NCI-H2171 treated with DMSO at 0.1 percent for 48 hours (cell line): ENCODE data around the gene PDE4B.
"Not testable (repeated sequence)": the region's sequence is repeated elsewhere in the genome, so short reads cannot be mapped to it uniquely, and the experiment has no call there.

Source experiments
- DNase-seq: peaks from one replicate; lab custom pipeline; 2025; lab: John Stamatoyannopoulos, UW

Gene PDE4B

DNA sequence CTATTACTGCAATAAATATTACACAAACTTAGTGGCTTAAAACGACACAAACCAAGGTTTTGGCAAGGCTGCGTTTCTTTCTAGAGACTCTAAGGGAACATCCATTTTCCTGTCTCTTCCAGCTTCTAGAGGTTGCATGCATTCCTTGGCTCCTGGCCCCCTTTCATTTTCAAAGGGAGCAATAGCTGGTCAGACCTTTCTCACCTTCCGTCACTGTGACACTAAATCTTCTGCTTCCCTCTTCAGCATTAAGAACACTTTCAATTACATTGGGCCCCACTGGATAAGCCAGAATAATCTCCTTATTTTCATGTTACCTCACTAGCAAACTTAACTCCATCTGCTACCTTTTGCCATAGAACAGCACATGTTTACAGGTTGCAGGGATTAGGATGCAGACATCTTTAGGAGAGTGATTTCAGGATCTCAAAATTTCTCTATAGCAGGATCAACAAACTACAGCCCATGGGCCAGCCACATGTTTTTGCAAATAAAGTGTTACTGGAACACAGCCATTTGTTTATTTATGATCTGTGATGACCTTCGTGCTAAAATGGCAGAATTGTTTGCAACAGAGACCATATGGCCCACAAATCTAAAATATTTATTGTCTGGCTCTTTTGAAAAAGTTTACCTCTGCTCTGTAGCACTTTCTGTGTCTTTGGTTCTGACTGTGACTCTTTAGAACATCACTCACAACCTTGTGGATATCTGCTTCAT, 519.7 kb downstream of the PDE4B start:
- DNase-seq = peak; percentile 10

DNA sequence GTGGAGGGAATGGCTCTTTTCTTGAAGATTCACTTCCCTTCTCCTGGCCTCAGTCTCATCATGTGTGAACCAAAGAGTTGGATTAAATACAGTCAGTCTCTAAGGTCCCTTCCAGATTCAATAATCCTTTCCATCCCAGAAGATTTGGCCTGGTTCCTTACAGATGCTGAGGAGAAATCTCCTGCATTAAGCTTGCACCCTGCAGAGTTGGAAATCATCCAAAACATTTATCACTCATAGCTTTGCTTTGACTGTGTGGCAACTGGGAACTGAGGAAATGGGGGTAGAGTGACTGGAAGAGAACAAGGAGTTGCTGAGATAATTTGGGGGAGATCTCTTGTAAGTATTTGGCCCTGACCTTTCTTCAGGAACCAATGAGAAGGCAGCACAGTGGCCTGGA, 520.7 kb downstream of the PDE4B start:
- DNase-seq = no peak

DNA sequence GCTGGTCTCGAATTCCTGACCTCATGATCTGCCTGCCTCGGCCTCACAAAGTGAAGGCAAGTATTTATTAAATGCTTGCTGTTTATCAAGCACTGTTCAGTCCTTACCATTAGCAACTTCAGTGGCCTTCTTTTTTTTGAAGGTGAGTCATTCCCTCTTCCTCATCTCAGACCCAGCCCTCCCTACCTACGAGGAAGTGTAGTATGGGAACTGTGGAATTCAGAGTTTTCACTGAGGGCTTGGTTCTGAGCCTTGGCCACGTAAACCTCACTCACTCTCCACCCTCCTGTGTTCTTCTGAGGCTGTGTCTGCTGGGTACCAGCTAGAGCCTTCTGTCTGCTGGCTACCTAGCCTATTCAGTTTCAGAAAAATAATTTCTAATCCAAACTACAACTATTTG, 523.0 kb downstream of the PDE4B start:
- DNase-seq = no peak

DNA sequence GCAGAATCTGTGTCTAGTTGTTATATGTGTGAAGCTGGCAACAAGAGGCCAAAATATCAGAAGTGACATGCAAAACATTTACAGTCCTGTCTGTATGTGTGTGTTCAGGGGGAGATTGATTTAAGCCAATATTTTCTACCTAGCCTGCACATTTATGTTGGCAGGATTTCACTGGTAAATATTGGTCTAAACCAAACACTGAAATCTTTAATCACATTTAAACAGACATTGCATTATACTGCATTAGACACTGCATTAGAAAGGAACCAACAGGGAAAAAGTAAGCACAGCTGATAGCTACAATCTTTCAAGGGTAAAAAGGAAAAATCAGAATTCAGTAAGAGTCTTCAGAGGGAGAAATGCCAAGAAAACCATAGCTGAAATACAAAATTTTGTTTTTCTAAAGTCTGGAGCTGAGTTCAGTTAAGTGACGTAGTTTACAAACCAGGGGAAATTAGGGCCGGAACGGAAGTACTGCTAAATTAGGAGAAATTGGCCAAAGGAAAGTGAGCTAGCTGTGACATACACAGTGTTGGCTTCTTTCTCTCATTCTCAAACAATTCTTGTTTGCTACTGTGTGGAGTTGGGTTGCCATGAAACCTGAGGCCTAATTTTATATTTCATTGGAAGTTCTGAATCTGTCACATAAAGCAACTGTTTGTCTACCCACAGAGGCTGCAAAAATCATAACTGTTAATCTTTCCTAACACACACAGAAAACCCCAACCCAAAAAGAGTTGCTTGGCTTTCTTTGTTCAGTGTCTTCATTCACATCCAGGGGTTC, 524.0 kb downstream of the PDE4B start:
- DNase-seq = no peak

DNA sequence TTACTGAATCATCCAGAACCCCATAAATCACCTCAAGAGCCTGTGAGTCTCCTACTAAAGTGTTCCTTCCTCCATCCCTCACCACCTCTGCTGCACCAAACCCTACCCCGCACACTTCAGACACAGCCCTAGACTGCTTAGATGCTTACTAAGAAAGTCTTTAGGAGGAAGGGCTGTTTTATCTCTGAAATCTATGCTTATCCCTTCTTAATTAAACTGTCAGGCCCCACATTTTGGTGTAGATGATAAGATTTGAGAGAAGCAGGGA, 524.5 kb downstream of the PDE4B start:
- DNase-seq = no peak

DNA sequence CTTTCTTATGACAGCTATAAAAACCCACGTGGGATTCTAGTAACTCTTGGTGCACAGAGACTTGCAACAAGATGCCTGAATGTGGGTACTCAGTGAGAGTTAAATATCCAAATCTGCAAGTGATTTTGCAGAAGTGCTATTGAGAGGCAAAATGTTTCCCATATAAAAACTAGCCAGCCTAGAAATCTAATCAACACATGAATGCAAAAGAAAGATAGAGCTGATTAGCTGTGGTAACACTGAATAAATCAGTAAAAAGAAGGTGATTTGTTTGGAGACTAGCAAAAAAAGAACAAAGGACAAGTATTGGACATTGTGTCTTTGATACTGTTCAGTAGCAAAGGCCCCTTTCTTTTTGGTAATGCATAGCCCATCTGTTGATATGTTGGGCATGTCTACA, 527.5 kb downstream of the PDE4B start:
- DNase-seq = no peak

DNA sequence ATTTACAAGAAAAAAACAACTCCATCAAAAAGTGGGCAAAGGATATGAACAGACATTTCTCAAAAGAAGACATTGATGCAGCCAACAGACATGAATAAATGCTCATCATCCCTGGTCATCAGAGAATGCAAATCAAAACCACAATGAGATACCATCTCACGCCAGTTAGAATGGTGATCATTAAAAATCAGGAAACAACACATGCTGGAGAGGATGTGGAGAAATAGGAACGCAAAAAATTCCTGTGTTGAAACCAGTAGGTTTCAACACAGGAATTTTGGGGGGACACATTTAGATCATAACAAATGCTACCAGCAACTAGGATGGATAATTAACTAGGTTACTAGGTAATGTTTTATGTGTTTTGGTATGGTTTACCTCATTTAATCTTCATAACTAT, 529.8 kb downstream of the PDE4B start:
- DNase-seq = not testable (repeated sequence)

DNA sequence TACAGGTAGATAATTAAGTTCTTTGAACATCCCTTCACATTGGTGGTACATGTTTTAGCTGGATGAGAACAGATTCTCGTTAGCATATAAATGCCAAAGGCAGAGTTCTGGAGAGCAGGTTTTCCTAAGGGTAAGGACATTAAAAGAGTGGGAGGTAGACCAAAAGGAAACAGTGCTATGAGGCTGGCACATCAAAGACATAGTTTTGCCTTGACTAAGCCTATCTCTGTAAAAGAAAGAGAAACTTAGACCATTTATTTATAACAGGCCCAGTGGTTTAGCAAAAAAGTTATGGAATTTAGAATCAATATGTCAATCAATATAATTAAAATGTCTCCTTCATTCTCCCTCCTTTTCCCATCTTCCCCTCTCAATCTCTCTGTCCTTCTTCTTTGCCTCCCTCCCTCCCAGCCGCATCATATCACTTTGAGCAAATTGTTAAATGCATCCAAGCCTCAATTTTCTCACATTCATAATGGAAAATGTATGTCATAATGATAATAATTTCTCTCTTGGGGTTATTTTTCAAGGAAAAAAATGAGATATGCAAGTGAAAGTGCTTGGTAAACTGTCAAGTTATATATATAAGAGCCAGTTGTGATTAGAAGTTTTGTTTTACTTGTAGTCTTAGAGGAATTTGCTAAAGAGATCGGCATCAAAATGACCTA, 531.4 kb downstream of the PDE4B start:
- no peak for DNase-seq

DNA sequence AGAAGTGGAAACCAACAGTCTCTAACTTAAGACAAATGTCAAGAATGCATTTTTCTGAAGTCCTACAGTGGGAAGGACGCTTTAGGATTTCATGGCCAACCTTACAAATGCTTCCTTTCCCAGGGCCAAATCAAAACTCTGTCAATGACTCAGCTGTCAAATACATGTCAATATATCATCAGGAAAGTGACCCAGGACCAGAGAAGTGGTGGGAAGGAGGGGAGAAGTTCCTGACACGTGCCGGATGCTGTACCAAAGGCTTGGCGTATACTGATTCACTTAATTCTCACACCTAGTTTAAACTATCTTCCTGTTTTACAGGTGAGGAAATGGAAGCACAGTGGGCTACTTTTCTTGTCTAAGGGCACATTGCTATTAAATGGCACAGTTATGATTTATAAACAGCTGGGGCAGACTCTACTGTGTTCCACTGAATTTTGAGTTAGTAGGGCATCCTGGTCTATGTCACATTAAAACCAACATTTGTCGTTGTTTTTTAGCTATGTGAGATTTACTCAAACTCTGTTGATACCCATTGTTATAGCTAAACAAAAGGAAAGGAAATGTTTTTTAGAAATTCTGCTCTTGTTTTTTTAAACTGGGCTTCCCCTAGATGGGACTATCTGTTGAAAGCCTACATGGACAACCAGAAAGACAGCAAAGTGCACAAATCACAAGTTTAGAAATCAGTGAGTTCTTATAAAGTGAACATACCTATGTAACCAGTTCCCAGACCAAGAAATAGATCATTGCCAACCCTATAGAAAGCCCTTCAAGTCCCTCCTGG, 533.1 kb downstream of the PDE4B start:
- DNase-seq = no peak

DNA sequence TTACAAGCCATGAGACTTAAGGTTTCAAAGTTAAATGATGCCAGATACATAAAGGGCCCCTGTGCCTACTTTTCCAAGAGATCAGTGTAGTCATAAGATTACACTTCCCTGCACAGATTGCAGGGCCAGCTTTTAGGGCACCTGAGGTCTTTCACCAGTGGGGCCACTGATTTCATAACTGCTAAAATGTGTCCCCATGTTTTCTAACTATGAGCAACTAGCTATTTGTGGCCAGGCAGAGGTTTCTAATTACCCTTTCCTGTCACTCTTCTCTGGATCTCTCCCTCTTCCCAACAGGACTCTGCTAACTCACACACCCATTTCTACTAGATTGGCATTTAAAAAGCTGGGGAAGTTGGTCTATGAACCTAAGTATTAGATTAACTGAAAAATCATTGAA, 534.2 kb downstream of the PDE4B start:
- no peak for DNase-seq

DNA sequence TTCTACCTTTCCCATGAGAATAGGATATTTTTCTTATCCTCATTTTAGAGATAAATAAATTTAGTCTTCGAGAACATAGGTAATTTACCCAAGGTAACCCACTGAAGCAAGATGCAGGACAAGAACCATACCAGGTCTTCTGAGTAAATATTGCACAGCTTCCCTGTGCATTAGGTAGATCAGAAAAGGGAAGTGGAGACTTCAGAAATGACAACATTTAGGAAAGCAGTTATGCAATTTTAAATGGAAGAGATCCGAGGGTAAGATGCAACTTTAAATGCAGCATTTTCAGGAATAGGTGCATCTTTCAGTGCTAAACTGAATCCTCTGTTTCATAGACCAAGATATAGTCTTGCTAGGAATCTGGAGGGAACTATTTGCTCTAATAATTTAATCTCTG, 534.9 kb downstream of the PDE4B start:
- no peak for DNase-seq

DNA sequence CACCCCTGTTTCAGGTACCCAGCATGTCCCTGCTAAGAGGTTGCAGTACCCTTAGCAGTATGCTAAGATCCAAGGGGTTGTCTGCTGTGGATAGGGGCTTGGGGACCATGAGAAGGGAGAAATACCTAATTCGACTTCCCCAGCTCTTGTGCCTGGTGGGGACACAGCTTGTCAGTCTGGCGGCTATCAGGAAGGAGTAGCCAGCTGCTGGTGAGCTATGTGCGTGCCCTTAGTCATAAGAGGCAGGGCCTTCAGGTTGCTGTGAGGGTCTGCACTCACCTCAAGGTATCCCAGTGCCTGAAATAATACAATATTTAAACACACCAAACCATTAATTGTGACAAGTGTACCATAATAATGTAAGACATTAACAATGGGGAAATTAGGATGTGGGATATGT, 536.2 kb downstream of the PDE4B start:
- no peak for DNase-seq

DNA sequence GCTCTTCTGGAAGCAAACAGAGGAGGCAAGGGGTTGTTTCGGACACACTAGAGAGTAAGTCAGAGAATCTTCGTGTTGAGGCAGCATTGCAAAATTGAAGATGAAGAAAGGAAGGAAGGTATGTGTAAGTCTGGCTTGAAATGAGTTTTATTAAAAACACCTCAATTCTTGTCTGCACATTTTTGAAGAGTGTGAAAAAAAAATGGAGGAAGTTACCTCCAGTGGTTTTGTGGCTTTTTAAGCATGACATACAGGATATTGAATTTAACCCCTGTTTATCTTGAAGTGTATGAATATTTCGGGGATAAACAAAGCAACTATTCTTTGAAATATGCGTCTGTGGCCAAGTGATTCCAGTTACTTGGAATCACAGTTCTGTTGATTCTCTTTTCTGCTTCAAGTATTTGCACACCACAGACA, 538.0 kb downstream of the PDE4B start:
- no peak for DNase-seq

DNA sequence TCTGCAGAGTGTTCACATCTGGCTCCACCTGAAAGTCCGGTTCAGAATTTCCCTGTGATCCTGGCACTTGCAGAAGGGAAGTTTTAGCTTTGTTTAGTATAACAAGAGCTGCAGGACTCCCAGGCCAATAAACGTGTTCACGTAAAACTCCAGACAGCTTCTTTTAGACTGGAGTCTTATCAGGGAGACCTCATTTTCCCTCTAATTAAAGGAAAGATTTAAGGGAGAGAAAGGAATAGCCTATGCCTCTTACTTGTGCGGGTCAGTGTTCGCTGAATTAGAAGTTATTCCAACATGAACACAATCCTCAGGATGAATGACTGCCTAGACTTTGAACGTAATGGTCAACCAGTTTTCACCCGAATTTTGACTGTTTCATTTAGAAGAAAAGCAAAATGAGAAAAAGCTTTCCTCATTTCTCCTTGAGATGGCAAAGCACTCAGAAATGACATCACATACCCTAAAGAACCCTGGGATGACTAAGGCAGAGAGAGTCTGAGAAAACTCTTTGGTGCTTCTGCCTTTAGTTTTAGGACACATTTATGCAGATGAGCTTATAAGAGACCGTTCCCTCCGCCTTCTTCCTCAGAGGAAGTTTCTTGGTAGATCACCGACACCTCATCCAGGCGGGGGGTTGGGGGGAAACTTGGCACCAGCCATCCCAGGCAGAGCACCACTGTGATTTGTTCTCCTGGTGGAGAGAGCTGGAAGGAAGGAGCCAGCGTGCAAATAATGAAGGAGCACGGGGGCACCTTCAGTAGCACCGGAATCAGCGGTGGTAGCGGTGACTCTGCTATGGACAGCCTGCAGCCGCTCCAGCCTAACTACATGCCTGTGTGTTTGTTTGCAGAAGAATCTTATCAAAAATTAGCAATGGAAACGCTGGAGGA, 539.2 kb downstream of the PDE4B start:
- no peak for DNase-seq

DNA sequence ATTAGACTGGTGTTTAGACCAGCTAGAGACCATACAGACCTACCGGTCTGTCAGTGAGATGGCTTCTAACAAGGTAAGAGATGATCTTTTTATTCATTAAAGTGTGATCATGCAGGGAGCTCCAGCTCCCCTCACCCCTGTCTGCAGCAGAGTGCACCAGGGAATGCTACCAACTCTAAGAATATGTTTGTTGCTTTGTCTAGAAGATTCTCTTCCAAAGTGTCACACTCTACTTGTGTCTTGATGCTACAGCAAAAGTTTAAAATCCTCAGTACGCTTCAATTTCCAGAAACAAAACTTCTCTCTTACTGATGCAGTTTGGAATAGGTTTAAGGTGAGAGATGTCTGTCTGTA, 539.8 kb downstream of the PDE4B start:
- DNase-seq = no peak

DNA sequence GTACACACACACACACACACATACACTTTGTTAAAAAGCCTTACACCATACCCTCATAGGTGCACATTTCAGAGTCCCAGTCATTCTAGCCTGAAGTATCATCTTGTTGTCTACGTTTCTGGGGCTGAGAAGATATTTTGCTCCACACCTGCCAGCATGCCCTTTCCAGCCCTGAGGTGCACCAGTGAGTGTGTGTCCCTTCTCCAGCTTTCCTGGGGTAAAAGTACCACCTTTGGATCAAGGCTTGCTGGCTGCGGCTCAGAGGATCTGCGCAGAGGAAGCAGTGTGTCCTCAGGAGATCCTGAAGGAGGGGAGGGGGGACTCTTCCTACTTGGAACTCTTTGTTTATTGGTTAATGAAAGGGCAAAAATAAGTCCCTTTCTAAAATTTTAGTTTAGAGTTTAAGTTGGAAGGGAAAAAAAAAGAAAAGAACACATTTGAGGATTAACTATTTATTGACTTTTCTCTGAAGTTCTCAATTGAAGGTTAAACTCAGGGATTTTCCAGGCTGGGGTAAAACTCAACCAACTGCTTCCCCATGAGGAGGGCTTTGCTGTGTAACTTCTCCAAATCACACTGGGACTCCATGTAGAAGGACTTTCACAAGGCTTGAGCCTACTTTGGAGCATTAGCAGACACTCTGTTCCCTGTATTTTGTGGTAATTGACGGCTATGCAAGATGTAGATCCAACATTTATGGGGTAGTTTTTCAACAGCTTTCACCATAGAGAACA, 540.9 kb downstream of the PDE4B start:
- DNase-seq = no peak

DNA sequence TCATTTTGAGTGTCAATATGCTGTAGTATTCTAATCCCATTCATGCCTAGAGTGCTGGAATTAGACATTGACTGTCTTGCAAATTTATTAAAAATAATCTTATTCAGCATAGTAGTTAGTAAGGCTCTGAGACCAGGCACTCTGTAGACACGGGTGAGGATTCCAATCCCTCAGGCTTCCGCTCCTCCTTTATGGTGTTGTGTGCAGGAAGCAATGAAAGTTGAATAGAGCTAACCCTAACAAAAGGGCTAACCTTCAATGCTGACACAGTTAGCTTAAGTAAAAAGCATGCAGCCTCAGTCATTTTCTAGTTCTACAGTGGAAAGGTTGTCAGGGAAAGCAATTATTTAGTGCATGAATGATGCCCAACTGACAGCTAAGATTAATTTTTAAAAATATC, 541.6 kb downstream of the PDE4B start:
- DNase-seq = no peak

DNA sequence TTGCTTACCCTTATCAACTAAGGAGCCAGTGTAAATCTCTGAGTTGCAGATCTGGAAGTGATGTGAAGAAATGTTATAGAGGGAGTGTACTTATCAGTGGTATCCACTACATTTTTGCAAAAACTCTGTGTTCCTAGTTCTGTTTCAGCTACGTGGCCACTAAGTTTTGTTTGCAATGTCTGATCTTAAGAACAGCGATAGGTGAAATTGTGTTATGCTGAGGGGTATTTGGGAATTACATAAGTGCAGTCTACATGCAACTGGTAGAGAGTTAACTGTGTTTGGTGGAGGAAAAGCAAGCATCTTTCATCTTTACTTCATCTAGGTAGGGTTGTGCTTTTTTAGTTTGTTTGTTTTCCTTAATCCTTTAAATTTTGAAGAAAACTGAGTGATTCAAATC, 542.4 kb downstream of the PDE4B start:
- no peak for DNase-seq

DNA sequence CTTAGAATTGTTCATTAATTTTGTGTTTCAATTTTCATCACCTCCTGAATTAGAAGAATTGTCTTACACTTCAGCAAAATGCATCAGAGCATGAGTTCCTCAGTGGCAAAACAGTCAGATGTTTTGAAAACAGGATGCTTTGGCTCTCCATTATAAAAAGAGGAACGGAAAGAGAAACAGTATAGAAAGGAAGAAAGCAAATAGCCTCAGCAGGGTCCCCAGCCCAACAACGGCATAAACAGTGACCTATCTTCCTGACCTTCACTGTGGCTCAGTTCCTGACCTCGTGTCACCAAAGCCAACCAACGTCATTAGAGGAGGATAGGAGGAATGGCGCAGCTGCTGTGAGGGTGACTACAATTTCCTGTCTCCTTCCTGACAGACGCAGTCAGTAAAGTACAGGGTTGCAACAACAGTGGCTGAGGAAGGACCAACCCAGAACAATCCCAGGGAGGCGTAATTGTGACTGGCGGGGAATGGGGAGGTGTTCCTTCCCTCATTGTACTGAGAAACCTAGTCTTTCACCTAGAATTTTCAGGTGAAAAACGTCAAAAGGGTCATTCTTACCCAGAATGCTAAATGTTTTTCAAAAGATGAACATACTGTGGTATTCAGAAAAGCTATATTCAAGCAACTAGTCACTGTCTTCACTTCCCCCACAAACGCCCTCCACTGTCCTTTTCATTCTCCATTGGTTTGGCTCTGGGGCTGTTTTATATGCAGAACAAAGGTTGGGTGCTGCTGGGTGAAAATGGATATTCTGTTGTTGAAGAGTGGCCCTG, 543.4 kb downstream of the PDE4B start:
- DNase-seq = peak; percentile 42

DNA sequence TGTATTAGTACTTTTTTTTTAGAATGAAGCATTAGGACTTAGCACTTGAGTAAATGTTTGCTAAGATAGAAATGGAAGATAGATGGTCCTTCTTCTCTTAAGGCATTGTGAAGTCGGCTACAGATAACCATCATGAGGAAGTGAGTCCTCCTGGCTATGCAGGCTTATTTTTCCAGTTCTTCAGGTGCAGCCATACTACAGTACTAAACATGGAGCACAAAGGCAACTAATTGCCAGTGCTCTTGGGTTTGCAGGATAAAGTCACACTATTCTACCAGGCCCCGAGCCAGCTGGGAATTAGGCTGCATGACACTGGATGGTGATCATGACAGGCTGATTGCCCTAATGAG, 543.9 kb downstream of the PDE4B start:
- no peak for DNase-seq
